HG03575 (cell line): ENCODE results near the gene KHNYN.
"Not testable (repeated sequence)": the region's sequence is repeated elsewhere in the genome, so short reads cannot be mapped to it uniquely, and the experiment has no call there.

Experiments used
- ATAC-seq: cut with Tn5 transposase; IDR thresholded peaks from one replicate; pipeline ENCODE4 v1.9.1; 2021; ENCODE audit not compliant: unreplicated experiment, insufficient number of reproducible peaks, low FRiP score; ENCODE audit errors: extremely low read depth

KHNYN gene

DNA sequence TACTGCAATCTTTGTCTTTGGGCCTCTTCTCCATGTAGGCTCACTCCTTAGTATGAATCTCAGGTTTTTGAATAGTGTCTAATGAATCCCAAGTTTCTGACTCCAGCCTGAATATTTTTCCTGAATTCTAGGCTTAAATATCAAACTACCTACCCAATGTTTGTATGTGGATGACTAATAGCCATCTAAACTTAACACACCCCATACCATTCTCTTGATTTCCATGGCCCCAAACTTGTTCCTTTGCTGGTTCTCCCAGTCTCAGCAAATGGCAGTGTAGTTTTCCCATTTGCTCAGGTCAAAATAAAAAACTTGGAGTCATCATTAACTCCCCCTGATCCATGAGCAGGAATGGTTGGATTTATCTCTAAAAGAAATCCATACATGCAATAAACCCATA is 31.6 kb downstream of the KHNYN start:
- ATAC-seq, result no peak

DNA sequence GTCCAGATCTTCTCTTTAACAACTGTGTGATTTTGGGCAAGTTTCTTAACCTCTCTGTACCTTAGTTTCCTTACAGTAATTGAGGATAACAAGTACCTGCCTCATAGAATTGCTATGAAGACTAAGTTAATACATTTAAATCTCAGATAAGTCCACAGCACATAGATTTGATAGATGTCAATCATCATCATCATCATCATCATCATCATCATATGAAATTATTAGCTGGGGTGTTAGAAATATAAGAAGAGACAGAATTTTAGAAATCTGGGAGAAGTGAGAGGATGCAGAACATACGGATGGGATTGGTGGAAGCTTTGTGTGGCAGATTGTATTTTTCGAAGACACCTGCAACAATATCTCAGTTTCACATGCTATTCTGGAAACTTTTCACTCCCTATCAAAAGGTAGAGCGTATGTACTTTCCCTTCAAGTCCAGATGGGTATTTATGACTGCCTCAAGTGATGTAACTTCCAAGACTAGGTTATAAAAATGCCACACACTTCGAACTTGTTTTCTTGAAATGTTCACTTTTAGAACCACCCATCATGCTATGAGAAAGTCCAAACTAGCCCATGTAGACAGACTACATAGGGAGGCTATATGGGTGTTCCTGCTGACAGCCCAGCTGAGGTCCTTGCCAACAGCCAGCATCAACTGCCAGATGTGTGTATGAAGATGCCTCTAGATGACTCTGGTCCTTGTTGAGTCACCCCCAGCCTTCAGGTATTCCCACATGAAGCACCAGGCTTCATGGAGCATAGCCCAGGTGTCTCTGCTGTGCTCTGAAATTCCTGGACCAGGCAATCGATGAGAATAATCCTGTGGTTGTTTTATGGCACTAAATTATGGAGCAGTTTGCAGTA is 33.5 kb downstream of the KHNYN start:
- ATAC-seq, result no peak

DNA sequence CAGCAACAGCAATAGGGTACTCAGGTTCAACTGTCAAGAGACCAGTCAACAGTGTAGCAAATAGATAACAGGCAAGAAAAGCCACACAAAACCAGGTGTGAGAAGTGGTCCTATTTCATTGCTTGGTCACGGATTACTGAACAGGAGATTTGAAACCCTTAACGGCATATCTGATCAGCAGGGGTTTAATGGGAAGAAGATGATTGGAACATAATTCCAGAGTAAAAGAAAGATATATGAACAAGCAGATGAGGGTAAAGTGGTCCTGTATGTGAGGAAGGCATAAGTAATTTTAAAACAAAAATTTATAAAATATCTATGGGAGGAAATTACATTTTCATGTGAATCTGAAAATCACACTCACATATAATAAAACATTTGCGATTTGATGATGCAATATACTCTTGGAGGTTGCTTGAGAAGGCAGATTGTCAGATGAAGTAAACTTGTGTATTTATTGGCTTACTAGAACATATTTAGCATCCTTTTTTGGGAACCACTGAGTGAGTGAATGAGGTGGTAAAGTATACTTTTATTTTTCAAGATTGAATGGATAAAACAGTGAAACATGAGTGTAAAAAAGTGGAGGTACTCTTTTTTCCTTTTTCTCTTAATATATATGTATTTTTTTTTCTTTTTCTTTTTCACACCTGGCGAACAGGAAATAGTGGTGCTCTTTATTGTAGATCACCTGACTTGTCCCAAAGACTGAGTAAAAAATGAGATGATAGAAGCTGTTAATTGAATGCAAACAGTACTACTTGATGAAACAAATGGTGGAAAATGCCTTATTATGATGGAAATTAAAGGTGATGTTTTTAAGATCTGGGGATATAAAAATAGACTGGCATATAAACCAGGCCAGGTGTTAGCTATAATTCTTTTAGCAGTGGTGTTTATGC is 34.4 kb downstream of the KHNYN start:
- ATAC-seq, result no peak

DNA sequence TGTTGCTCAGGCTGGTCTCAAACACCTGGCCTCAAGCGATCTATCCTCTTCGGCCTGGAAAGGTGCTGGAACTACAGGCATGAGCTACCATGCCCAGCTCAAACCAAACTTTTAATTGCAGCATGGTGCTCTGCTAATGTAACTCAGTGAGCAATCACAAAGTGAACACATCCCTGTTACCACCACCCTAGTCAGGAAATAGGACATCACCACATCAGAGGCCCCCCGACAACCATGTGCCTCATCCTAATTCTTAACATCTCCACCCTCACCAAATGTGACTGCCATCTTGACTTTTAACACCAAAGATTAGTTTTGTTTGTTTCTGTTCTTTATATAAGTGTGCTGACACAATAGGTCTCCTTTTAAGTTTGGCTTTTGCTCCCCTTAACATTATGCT is 35.6 kb downstream of the KHNYN start:
- no peak for ATAC-seq

DNA sequence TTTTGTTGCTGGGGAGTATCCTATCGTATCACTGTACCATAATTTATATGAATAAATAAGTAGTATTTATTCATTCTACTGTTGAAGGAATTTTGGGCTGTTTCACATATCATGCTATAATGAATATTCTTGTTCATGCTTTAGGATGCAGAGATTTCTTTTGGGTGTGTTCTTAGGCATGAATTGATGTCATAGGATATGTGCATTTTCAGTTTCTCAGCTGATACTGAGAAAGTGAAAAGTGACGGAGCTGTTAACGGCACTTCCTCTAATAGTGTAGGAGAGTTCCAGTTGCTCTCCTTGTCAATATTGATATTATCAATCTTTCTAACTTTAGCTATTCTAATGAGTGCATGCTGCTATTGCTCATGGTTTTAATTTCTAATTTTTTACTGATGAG is 36.1 kb downstream of the KHNYN start:
- no peak for ATAC-seq

DNA sequence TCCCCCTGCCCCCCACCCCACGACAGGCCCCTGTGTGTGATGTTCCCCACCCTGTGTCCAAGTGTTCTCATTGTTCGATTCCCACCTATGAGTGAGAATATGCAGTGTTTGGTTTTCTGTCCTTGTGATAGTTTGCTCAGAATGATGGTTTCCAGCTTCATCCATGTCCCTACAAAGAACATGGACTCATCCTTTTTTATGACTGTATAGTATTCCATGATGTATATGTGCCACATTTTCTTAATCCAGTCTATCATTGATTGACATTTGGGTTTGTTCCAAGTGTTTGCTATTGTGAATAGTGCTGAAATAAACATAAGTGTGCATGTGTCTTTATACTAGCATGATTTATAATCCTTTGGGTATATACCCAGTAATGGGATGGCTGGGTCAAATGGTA is 40.7 kb downstream of the KHNYN start:
- ATAC-seq, result not testable (repeated sequence)

DNA sequence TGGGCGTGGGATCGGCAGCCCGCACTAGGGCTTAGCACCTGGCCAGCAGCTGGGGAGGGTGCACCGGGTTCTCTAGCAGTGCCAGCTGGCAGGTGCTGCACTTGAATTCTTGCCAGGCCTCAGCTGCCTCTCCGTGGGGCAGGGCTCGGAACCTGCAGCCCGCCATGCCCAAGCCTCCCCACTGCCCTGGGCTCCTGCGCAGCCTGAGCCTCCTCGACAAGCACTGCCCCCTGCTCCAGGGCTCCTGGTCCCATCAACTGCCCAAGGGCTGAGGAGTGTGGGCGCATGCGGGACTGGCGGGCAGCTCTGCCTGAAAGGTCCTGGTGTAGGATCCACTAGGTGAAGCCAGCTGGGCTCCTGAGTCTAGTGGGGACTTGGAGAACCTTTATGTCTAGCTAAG is 43.5 kb downstream of the KHNYN start:
- ATAC-seq, result no peak

DNA sequence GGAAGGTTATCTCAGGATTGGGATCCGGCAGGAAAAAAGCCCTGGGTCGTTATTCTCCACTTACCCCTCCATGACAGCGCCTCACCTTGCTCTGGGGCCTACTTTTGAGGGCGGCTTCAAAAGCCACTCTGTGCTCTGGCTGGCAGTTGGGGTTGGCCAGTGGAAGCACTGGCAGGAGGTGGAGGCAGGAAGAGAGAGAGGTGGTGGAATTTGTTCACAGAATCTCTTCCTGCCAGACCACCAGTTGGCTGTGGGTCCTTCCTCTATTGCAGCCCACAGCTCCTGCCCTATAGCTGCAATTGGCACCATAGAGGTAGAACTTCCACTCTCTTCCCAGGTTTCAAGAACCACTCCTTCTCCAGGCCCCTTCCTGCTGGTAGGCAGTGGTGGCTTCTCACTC is 45.5 kb downstream of the KHNYN start:
- no peak for ATAC-seq

DNA sequence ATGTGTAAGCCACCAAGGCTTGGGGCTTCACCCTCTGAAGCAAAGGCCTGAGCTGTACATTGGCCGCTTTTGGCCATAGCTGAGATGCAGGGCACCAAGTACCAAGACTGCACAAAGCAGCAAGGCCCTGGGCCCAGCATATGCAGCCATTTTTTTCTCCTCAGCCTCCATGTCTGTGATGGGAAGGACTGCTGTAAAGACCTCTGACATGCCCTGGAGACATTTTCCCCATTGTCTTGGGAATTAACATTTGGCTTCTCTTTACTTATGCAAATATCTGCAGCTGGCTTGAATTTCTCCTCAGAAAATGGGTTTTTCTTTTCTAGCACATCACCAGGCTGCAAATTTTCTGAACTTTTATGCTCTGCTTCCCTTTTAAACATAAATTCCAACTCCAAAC is 50.2 kb downstream of the KHNYN start:
- not testable (repeated sequence) for ATAC-seq

DNA sequence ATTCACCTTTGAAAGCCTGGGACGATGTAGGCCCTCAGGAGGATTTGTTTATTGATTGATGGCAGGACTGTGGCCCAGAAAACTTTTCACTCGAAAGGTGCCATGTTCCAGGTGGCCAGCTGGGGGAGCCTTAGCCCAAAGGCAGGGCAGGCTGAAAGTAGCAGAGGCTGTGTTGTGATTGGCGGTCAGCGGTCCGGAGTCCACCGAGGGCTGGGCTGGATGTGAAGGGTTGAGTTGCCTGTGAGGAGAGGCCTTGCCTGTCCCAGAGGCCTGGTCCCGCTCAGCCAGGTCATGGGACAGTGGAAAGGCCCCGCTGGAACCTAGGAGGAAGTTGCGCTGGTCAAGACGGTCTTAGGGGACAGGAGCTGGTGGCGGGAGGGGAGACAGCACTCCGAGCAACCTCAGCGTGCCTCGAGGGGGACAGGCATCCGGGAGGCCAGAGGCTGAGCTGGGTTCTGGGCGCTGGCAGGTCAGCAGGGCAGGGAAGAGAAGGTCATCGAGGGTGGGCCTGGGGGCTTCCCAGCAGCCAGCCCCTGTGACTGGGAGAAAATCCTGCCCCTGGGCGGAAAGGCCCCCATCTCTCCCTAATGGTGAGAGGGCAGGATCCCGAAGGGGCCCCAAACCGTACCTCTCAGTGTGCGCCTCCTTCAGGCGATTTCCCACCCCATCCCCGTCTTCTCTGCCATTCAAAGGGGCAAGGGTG is 52.0 kb downstream of the KHNYN start:
- ATAC-seq, result no peak

DNA sequence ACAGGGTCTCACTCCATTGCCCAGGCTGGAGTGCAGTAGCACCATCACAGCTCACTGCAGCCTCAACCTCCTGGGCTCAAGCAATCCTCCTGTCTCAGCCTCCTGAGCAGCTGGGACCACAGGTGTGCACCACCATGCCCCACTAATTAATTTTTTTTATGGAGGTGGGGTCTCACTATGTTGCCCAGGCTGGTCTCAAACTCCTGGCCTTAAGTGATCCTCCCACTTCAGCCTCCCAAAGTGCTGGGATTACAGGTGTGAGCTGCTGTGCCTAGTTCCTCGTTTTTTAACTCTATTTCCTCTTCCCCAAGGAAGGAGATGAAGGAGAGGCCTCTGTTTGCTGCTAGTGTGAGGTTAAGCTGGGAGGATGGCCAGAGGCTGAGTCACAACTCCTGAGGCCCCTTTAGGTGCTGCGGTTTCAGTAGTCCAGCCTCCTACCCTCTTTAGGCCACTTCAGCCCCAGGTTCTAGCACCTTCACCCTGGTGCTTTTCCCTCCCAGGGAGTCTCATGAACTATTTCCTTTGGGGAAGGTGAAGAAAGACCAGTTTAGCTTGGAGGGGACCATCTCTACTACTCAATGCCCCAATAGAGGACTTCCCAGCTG is 53.0 kb downstream of the KHNYN start:
- ATAC-seq, result not testable (repeated sequence)

DNA sequence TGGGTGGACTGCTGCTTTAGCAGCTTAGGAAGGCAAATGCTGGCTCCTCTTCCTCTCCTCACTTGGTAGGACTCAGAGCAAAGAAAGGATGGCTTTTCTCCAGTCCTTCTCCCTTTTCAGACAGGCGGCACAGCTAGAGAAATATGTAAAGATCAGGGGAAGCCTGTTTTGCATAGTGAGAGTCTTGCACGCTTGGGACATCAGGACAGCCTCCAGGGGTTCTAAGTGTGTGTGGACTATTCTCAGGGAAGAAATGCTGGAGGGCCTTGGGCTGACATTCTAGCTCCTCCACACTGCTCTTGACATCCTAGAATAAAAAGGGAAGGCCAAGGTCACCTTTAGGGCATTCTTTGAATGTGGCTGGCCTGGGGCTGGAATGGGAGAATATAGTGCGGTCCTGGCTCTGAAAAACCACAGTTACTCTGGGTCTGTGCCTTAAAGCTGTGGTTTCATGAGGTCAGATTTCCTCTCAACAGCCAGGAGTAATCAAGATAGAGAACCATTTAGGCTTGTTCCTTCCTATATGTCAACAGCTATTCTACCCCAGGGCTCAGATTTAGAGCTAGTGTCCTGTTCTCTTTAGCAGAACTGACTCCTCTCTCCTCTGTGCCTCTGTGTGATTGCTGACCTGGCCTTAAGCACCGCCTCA is 54.0 kb downstream of the KHNYN start:
- ATAC-seq, result no peak
